ENCODE measurements around the gene LRRC4.

LRRC4 gene

DNA sequence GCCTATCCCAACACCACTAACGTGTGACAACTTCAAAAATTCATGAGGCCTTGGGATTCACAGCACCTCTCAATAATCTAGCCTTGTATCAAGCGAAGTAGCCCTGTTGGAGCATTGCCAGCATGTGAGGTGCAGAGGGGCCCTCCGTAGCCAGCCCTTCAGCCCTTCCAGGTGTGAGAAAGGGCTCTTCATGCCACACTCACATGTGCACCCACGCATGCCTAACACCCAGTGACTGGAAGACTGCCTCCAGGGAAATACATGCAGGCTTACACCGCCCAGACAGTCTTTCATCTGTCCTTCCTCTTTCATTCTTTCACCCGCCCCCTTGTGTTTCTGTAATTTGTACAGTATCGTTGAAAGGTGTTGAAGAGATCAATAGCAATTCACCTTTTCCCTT lies 26.1 kb downstream of the LRRC4 start:
- DNase-seq (ENCODE audit: extremely low spot score) = peak; percentile 24
- TF ChIP-seq CTCF (IDR thresholded peaks at IDR 0.05; ENCODE audit: control extremely low read depth, extremely low read depth, low read depth, missing control alignments) = no peak
- ChIA-PET POLR2A (no interaction called here), CTCF (interaction anchor here (1.3 to 1.4 kb wide), 2 partner anchors 272 to 297 kb away, joined by 3 read pairs; no protein-coding TSS in a partner anchor)

- ChIA-PET POLR2A (no interaction called here), CTCF (interaction anchor here (1.3 to 1.4 kb wide), 2 partner anchors 271 to 297 kb away, joined by 3 read pairs; no protein-coding TSS in a partner anchor)
- TF ChIP-seq CTCF (IDR thresholded peaks at IDR 0.05; ENCODE audit: control extremely low read depth, extremely low read depth, low read depth, missing control alignments) = no peak
- no peak for DNase-seq (ENCODE audit: extremely low spot score)
Measured at GRCh38 chr7:128004623-128005022, 26.6 kb downstream of the LRRC4 start.

DNA sequence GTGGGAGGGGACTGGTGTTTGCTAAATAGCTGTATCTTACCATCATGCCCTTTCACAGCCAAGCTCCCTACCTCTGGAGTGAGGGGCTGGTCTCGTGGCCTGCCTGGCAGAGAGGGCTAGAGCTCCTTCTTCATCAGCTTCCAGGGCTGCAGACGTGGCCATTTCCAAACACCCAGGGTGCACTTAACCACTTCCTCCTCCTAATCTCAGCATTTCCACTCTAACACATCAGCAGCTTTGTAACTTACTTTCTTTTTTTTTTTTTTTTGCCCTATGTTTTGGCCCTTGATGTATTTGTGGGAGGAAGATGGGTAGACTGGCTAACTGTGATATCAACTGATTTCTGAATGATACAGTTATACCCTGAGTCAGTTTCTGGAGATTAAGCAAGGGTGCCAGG lies 27.4 kb downstream of the LRRC4 start:
- CTCF ChIA-PET = interaction anchor here (0.8 to 1.4 kb wide), 3 partner anchors 23 to 270 kb away, joined by 3 read pairs; no protein-coding TSS in a partner anchor
- no peak for DNase-seq (ENCODE audit: extremely low spot score)
- POLR2A ChIA-PET = no interaction called here
- TF ChIP-seq CTCF (IDR thresholded peaks at IDR 0.05; ENCODE audit: control extremely low read depth, extremely low read depth, low read depth, missing control alignments) = no peak

DNA sequence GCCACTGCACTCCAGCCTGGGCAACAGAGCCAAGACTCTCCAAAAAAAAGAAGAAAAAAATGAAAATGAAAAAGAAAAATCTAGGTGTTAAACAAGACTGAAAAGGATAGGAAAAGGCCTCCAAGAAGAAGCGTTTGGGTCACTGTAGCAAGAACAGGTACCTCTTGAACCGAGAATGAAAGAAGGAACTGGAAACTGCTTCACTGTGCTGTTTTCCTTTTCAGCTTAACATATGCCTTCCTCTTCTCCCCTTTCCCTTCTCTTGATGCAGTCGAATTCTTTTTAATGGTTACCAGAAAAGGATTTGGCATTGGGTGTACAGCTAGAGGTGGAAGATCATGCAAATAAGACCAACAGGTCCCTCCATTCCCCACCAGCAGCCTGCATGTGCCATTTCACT lies 28.1 kb downstream of the LRRC4 start:
- no peak for TF ChIP-seq CTCF (IDR thresholded peaks at IDR 0.05; ENCODE audit: control extremely low read depth, extremely low read depth, low read depth, missing control alignments)
- DNase-seq (ENCODE audit: extremely low spot score) = peak; percentile 45
- CTCF ChIA-PET = interaction anchor here (0.8 kb wide), 2 partner anchors 24 to 62 kb away, joined by 3 read pairs; no protein-coding TSS in a partner anchor
- POLR2A ChIA-PET = no interaction called here

- POLR2A ChIA-PET = no interaction called here
- peak; percentile 42 for DNase-seq (ENCODE audit: extremely low spot score)
- no peak for TF ChIP-seq CTCF (IDR thresholded peaks at IDR 0.05; ENCODE audit: control extremely low read depth, extremely low read depth, low read depth, missing control alignments)
- CTCF ChIA-PET = interaction anchor here (1.0 to 2.6 kb wide), 8 partner anchors 10 to 54 kb away, joined by 3 to 7 read pairs (median 3); no protein-coding TSS in a partner anchor
Measured at GRCh38 chr7:128000854-128001265, 30.4 kb downstream of the LRRC4 start.

DNA sequence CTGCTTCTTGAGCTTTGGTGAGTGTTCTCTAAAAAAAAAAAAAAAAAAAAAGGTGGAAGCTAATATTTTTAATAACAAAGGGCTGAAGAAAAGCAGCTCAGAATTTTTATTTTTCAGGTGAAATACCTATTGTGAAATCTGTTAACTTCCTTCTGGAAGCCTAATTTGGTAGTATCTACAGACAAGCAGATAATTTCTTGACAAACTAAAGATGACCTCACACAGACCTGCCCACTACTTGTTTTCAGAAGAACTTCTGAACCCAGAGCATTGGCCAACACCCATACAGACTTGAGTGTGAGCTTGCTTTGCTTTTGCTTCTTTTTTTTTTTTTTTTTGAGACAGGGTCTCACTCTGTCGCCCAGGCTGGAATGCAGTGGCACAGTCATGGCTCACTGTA lies 31.2 kb downstream of the LRRC4 start:
- no peak for DNase-seq (ENCODE audit: extremely low spot score)

More for the DNA sequence above, 31.2 kb downstream of the LRRC4 start:
- no peak for TF ChIP-seq CTCF (IDR thresholded peaks at IDR 0.05; ENCODE audit: control extremely low read depth, extremely low read depth, low read depth, missing control alignments)
- ChIA-PET CTCF (interaction anchor here (1.0 to 2.6 kb wide), 12 partner anchors 11 to 291 kb away, joined by 3 to 7 read pairs (median 3); no protein-coding TSS in a partner anchor), POLR2A (interaction anchor here (0.6 kb wide), 1 partner anchor 13 kb away, joined by 3 read pairs; no protein-coding TSS in a partner anchor)

Measured in GM10248 (cell line).